H1 (cell line): ENCODE data around the gene EVI2A. TPM values are rescaled to one million over a fixed set of nuclear protein-coding genes. Genes with fewer than 3 reads are reported as not detected.

Experiments
- CTCF ChIA-PET: fragments of 300-600 bp; sonication (Branson Sonifier 250); formaldehyde crosslinking; loops from one replicate; lab custom pipeline; 2021; ENCODE audit not compliant: partially characterized antibody; lab: Charles Lee
- POLR2A ChIA-PET: fragments of 300-600 bp; sonication (Branson Sonifier 250); formaldehyde crosslinking; loops from one replicate; lab custom pipeline; 2021; ENCODE audit warnings: inconsistent platforms; ENCODE audit not compliant: partially characterized antibody; lab: Charles Lee
- DNase-seq, 2 experiments: peaks; one replicate each; pipeline versions ENCODE4 v3.0.0 to v3.0.0-alpha.2; 2010 to 2022; ENCODE audit warnings: low spot score in 2 of 2, low read depth in 1 of 2, mixed read lengths in 1 of 2
- FAIRE-seq: peaks from 2 replicates; lab custom pipeline; 2011; peaks lifted over from hg19 to GRCh38; lab: Jason Lieb, UNC
- H2AFZ ChIP-seq: 2 replicates; pipeline ENCODE4 v1.8.1; 2012; ENCODE audit warnings: low read length, inconsistent platforms
- H2AK5ac ChIP-seq: 2 replicates; pipeline ENCODE4 v1.6.1; 2013; ENCODE audit warnings: low read depth, low read length
- H2BK120ac ChIP-seq: replicated peaks from 2 replicates; pipeline ENCODE3; 2013; ENCODE audit warnings: low read depth, low read length, inconsistent platforms
- H2BK12ac ChIP-seq: 2 replicates; pipeline ENCODE4 v1.6.1; 2013; ENCODE audit warnings: low read depth, low read length
- H2BK15ac ChIP-seq: 2 replicates; pipeline ENCODE4 v1.6.1; 2013; ENCODE audit warnings: low read length
- H2BK20ac ChIP-seq: 2 replicates; pipeline ENCODE4 v1.6.1; 2013; ENCODE audit warnings: low read length
- H2BK5ac ChIP-seq: 2 replicates; pipeline ENCODE4 v1.6.1; 2013; ENCODE audit warnings: low read depth, low read length
- H3K14ac ChIP-seq: 2 replicates; pipeline ENCODE4 v1.6.1; 2013; ENCODE audit warnings: inconsistent platforms; ENCODE audit not compliant: insufficient read length
- H3K18ac ChIP-seq: 2 replicates; pipeline ENCODE4 v1.6.1; 2013; ENCODE audit warnings: low read length; ENCODE audit errors: extremely low read depth
- H3K23ac ChIP-seq: 2 replicates; pipeline ENCODE4 v1.6.1; 2013; ENCODE audit warnings: inconsistent platforms; ENCODE audit not compliant: insufficient read length
- H3K23me2 ChIP-seq: 2 replicates; pipeline ENCODE4 v1.6.1; 2013; ENCODE audit warnings: low read depth, low read length
- H3K27ac ChIP-seq: 2 replicates; pipeline ENCODE4 v1.6.1; 2011; ENCODE audit warnings: low read depth, low read length, inconsistent platforms
- H3K27me3 ChIP-seq, 4 experiments: replicated peaks in 1 of 4; 1 replicate in 1 of 4; 2 replicates in 3 of 4; pipeline versions ENCODE4 v1.6.1 to v1.8.1; 2011 to 2013; ENCODE audit warnings: low read length in 3 of 4, mild to moderate bottlenecking in 3 of 4, inconsistent platforms in 2 of 4, mixed read lengths in 2 of 4, moderate library complexity in 1 of 4; ENCODE audit not compliant: control insufficient read depth in 3 of 4, insufficient read depth in 3 of 4; ENCODE audit errors: extremely low read depth in 1 of 4
- H3K36me3 ChIP-seq, 4 experiments: 2 replicates each; pipeline versions ENCODE4 v1.6.1 to v1.8.1; 2011 to 2013; ENCODE audit warnings: mild to moderate bottlenecking in 4 of 4, low read length in 3 of 4, moderate library complexity in 2 of 4, control low read depth in 1 of 4, inconsistent platforms in 1 of 4; ENCODE audit not compliant: insufficient read depth in 4 of 4, control insufficient read depth in 2 of 4
- H3K4ac ChIP-seq: replicated peaks from 2 replicates; pipeline ENCODE3; 2013; ENCODE audit warnings: low read length, low read depth, mixed read lengths, inconsistent platforms; ENCODE audit not compliant: insufficient read length
- H3K4me1 ChIP-seq, 4 experiments: replicated peaks in 1 of 4; 1 replicate in 1 of 4; 2 replicates in 3 of 4; pipeline versions ENCODE4 v1.6.1 to v1.8.1; 2011 to 2013; ENCODE audit warnings: low read length in 3 of 4, inconsistent platforms in 2 of 4, mixed read lengths in 1 of 4; ENCODE audit not compliant: insufficient read depth in 4 of 4, control insufficient read depth in 3 of 4
- H3K4me2 ChIP-seq, 2 experiments: 2 replicates each; pipeline versions ENCODE4 v1.6.1 to v1.8.1; 2011 to 2013; ENCODE audit warnings: low read depth in 2 of 2, low read length in 2 of 2, control low read depth in 1 of 2, inconsistent platforms in 1 of 2, mild to moderate bottlenecking in 1 of 2; ENCODE audit not compliant: insufficient read depth in 1 of 2
- H3K4me3 ChIP-seq, 4 experiments: fragments of 200-600, 300-600 bp in 1 of 4; sonication (generic), shearing (Covaris generic), sonication (Bioruptor Twin) in 1 of 4; 2 replicates each; pipeline versions ENCODE4 v1.5.1 to v1.8.1; 2011 to 2016; ENCODE audit warnings: low read length in 4 of 4, low read depth in 3 of 4, control low read depth in 2 of 4, inconsistent platforms in 2 of 4, mild to moderate bottlenecking in 2 of 4, mixed read lengths in 1 of 4, moderate library complexity in 1 of 4; ENCODE audit not compliant: insufficient read depth in 2 of 4; ENCODE audit errors: extremely low read depth in 1 of 4
- H3K56ac ChIP-seq: replicated peaks from 2 replicates; pipeline ENCODE3; 2013; ENCODE audit warnings: low read depth, mild to moderate bottlenecking, mixed read lengths, low read length, inconsistent platforms; ENCODE audit not compliant: insufficient read length
- H3K79me1 ChIP-seq: 2 replicates; pipeline ENCODE4 v1.6.1; 2013; ENCODE audit warnings: low read depth, low read length, control low read depth
- H3K79me2 ChIP-seq, 2 experiments: 2 replicates each; pipeline versions ENCODE4 v1.6.1 to v1.8.1; 2012 to 2013; ENCODE audit warnings: low read length in 2 of 2, mild to moderate bottlenecking in 2 of 2, inconsistent platforms in 1 of 2; ENCODE audit not compliant: insufficient read depth in 2 of 2, control insufficient read depth in 1 of 2
- H3K9ac ChIP-seq, 4 experiments: replicated peaks in 1 of 4; 1 replicate in 1 of 4; 2 replicates in 3 of 4; pipeline versions ENCODE4 v1.6.1 to v1.8.1; 2011 to 2013; ENCODE audit warnings: low read depth in 3 of 4, low read length in 3 of 4, control low read depth in 2 of 4, mild to moderate bottlenecking in 2 of 4, moderate library complexity in 2 of 4, inconsistent platforms in 1 of 4; ENCODE audit errors: extremely low read depth in 1 of 4
- H3K9me3 ChIP-seq, 2 experiments: 2 replicates each; pipeline versions ENCODE4 v1.6.1 to v1.8.1; 2012 to 2013; ENCODE audit warnings: mild to moderate bottlenecking in 2 of 2, moderate library complexity in 2 of 2, control low read depth in 1 of 2, inconsistent platforms in 1 of 2, low read depth in 1 of 2, low read length in 1 of 2, mixed read lengths in 1 of 2; ENCODE audit not compliant: insufficient read depth in 2 of 2
- H4K20me1 ChIP-seq, 2 experiments: replicated peaks in 1 of 2; 2 replicates each; pipeline versions ENCODE3 to v1.8.1; 2011 to 2013; ENCODE audit warnings: inconsistent platforms in 2 of 2, low read length in 2 of 2, mild to moderate bottlenecking in 1 of 2; ENCODE audit not compliant: insufficient read depth in 2 of 2, control insufficient read depth in 1 of 2
- H4K5ac ChIP-seq: 2 replicates; pipeline ENCODE4 v1.6.1; 2013; ENCODE audit warnings: low read length, low read depth, mixed read lengths, inconsistent platforms; ENCODE audit not compliant: insufficient read length
- H4K8ac ChIP-seq: 2 replicates; pipeline ENCODE4 v1.8.0; 2013; ENCODE audit warnings: mild to moderate bottlenecking, moderate library complexity, low read length, inconsistent platforms; ENCODE audit not compliant: insufficient read depth; ENCODE audit errors: extremely low read depth
- H4K91ac ChIP-seq: replicated peaks from 2 replicates; pipeline ENCODE3; 2013; ENCODE audit warnings: low read length, mixed read lengths, inconsistent platforms; ENCODE audit not compliant: insufficient read length
- BRCA1 ChIP-seq: IDR thresholded peaks from 2 replicates; pipeline ENCODE4 v1.6.1; 2012; ENCODE audit warnings: low read depth, low read length, improper control_type of control experiment
- CBX5 ChIP-seq: fragments of 300-800, 300-1000 bp; sonication (generic); IDR thresholded peaks from 2 replicates; pipeline ENCODE4 v1.7.1; 2016; ENCODE audit warnings: antibody characterized with exemption, low read length, low read depth
- CBX8 ChIP-seq: fragments of 300-800, 300-1000 bp; sonication (generic); IDR thresholded peaks from 2 replicates; pipeline ENCODE4 v1.7.1; 2016; ENCODE audit warnings: low read depth, low read length, borderline replicate concordance
- CTBP2 ChIP-seq: IDR thresholded peaks from 2 replicates; pipeline ENCODE4 v1.7.0; 2011; ENCODE audit warnings: borderline replicate concordance, mild to moderate bottlenecking, moderate library complexity, mixed read lengths, low read length; ENCODE audit not compliant: insufficient read depth, insufficient read length
- JUN ChIP-seq: IDR thresholded peaks from 2 replicates; pipeline ENCODE4 v1.6.1; 2011; ENCODE audit warnings: low read depth, mild to moderate bottlenecking, improper control_type of control experiment, low read length
- JUND ChIP-seq: IDR thresholded peaks from 2 replicates; pipeline ENCODE4 v1.6.1; 2011; ENCODE audit warnings: mild to moderate bottlenecking, improper control_type of control experiment, low read length
- RBBP5 ChIP-seq: IDR thresholded peaks from 2 replicates; pipeline ENCODE4 v1.7.1; 2012; ENCODE audit warnings: low read depth, mild to moderate bottlenecking, inconsistent platforms, low read length, moderate library complexity, borderline replicate concordance
- RNF2 ChIP-seq: fragments of 200-900, 300-1000 bp; sonication (generic); IDR thresholded peaks from 2 replicates; pipeline ENCODE4 v1.7.1; 2016; ENCODE audit warnings: borderline replicate concordance, low read depth, mild to moderate bottlenecking, antibody characterized with exemption, low read length; ENCODE audit not compliant: poor library complexity, severe bottlenecking; ENCODE audit errors: missing control alignments
- RXRA ChIP-seq: IDR thresholded peaks from 2 replicates; pipeline ENCODE4 v1.6.1; 2011; ENCODE audit warnings: low read depth, mild to moderate bottlenecking, low read length, moderate library complexity; ENCODE audit not compliant: insufficient read depth
- SIX5 ChIP-seq: IDR thresholded peaks from 2 replicates; pipeline ENCODE4 v1.6.1; 2011; ENCODE audit warnings: mild to moderate bottlenecking, low read depth, low read length
- SP4 ChIP-seq: IDR thresholded peaks from 2 replicates; pipeline ENCODE4 v1.6.1; 2012; ENCODE audit warnings: low read length, inconsistent platforms
- WGBS, 2 experiments: shearing (Covaris generic) in 1 of 2; methylation state at CpG; one replicate each; pipeline versions ENCODE4 v1.1.6 to v1.1.7; 2013 to 2015; ENCODE audit warnings: low lambda C conversion rate in 2 of 2, mixed read lengths in 2 of 2, inconsistent platforms in 1 of 2, low coverage in 1 of 2, missing lambda C conversion rate in 1 of 2; ENCODE audit not compliant: insufficient replicate concordance in 2 of 2, insufficient coverage in 1 of 2, insufficient read length in 1 of 2; ENCODE audit errors: extremely low coverage in 1 of 2, missing lambda C conversion rate in 1 of 2; 5-methylcytosine and 5-hydroxymethylcytosine counted together
- polyA plus RNA-seq, 7 experiments: library from polyadenylated mRNA; depleted of rRNA in 3 of 7; stranded (reverse) in 5 of 7; unstranded in 2 of 7; fragments of >200 nt in 5 of 7; fragments of 200-250 nt in 2 of 7; gene quantifications; 1 replicate in 5 of 7; 2 replicates in 1 of 7; 4 replicates in 1 of 7; pipeline versions ENCODE4 v1.2.1 to v1.2.3, GENCODE V29; 2011 to 2013; ENCODE audit warnings: missing spikeins in 2 of 7, mixed read lengths in 2 of 7
- total RNA-seq: library from RNA; stranded (reverse); fragmentation: NEBNext Ultra II Directional; extraction: Animal tissue kit (Norgen Biotek cat#: 25700); gene quantifications from 2 replicates; pipeline ENCODE4 v1.2.1, GENCODE V29; 2021

The EVI2A gene
- total and polyA plus RNA-seq, 2 of the 8 experiments (the other 6 are each of a cell fraction or from before 2014, with no cell fraction given) = not detected

- Histone ChIP-seq H3K4me2 (no peak overlapping the region), H3K56ac (no peak overlapping the region), H3K79me2 (no peaks in the 10 kb centered on the region), H4K91ac (no peak overlapping the region), H4K8ac (no peak overlapping the region), H3K27me3 (no peaks in the 10 kb centered on the region), H3K18ac (no peak overlapping the region), H3K4ac (no peak overlapping the region), H4K20me1 (no peaks in the 10 kb centered on the region), H3K4me1 (peaks cover 0 to 3% (median 0%) of the 10 kb centered on the region in 4 experiments; a peak in 1 of 7 replicates), H2BK120ac (no peak overlapping the region), H2BK12ac (no peak overlapping the region), H3K23ac (no peak overlapping the region), H3K36me3 (no peaks in the 10 kb centered on the region), H2BK5ac (no peak overlapping the region), H3K14ac (no peak overlapping the region), H2AK5ac (no peak overlapping the region), H2AFZ (no peak overlapping the region), H3K9ac (no peak overlapping the region), H3K9me3 (peaks cover 0 to 5% of the 10 kb centered on the region in 2 experiments; a peak in 1 of 4 replicates), H2BK15ac (no peak overlapping the region), H3K23me2 (no peaks in the 10 kb centered on the region), H3K79me1 (no peaks in the 10 kb centered on the region), H4K5ac (no peak overlapping the region), H3K27ac (no peak overlapping the region), H3K4me3 (no peak overlapping the region), H2BK20ac (no peak overlapping the region)
- DNase-seq (no peak), FAIRE-seq (no peak)
- WGBS, 2 experiments = 100% methylated on average over 1 of the region's 1 CpG; no CpG with 5 or more reads in 1 of the 2 experiments
- ChIA-PET CTCF (interaction anchor here (1.7 kb wide), 1 partner anchor 234 kb away, joined by 4 read pairs; no protein-coding TSS in a partner anchor), POLR2A (no interaction called here)
- no peak for TF ChIP-seq JUND
- no peak for TF ChIP-seq RNF2
- TF ChIP-seq JUN = no peak
- no peak for TF ChIP-seq BRCA1
- no peak for TF ChIP-seq CBX5
- TF ChIP-seq CBX8 = no peak
- TF ChIP-seq SIX5 = no peak
- TF ChIP-seq CTBP2 = no peak
- TF ChIP-seq SP4 = no peak
- no peak for TF ChIP-seq RBBP5
- TF ChIP-seq RXRA = no peak
Observed at GRCh38 chr17:31295489-31295871, 25.9 kb downstream of the EVI2A start.
